Ovary (tissue), 9 donors: ENCODE data around the gene IQSEC1. TPM values are rescaled to one million over a fixed set of nuclear protein-coding genes. Genes with fewer than 3 reads are reported as not detected.

Source experiments
- DNase-seq, 5 donors: peaks; one replicate each; pipeline ENCODE4 v3.0.0-alpha.2; 2019 to 2020
- H3K27ac ChIP-seq, 2 donors: fragments of 200-600 bp; one replicate each; pipeline versions ENCODE4 v1.5.1 to v1.8.0; 2019 to 2022
- H3K27me3 ChIP-seq: fragments of 200-600 bp; one replicate; pipeline ENCODE4 v1.8.0; 2022
- H3K36me3 ChIP-seq: fragments of 200-600 bp; sonication (generic); one replicate; pipeline ENCODE4 v1.5.1; 2019
- H3K4me1 ChIP-seq: one replicate; pipeline ENCODE4 v1.8.1; 2013; ENCODE audit warnings: mild to moderate bottlenecking, moderate library complexity; ENCODE audit not compliant: insufficient read depth
- H3K4me3 ChIP-seq: fragments of 200-600 bp; sonication (generic); one replicate; pipeline ENCODE4 v1.5.1; 2017
- H3K9me3 ChIP-seq, 2 donors: fragments of 200-600 bp in 1 of 2; sonication (generic) in 1 of 2; one replicate each; pipeline versions ENCODE4 v1.5.1 to v1.8.1; 2013 to 2019; ENCODE audit warnings: mild to moderate bottlenecking in 1 of 2, moderate library complexity in 1 of 2
- CTCF ChIP-seq, 3 donors: fragments of 450-650 bp in 2 of 3; fragments of 200-600 bp in 1 of 3; IDR thresholded peaks; one replicate each; pipeline versions ENCODE4 v1.5.1 to v1.8.0; 2016 to 2022; ENCODE audit warnings: antibody characterized with exemption in 3 of 3, mild to moderate bottlenecking in 1 of 3
- EP300 ChIP-seq: sonication (generic); formaldehyde crosslinking; IDR thresholded peaks from one replicate; pipeline ENCODE4 v1.6.1; 2017; ENCODE audit warnings: antibody characterized with exemption
- POLR2A ChIP-seq: fragments of 450-650 bp; IDR thresholded peaks from one replicate; pipeline ENCODE4 v1.6.1; 2017; ENCODE audit warnings: antibody characterized with exemption, mild to moderate bottlenecking, moderate library complexity
- WGBS, 3 donors: extraction: QIAGEN DNeasy Blood & Tissue Kit in 1 of 3; methylation state at CpG; one replicate each; pipeline versions ENCODE4 v1.1.5 to v1.1.7; 2013 to 2017; 5-methylcytosine and 5-hydroxymethylcytosine counted together
- intact Hi-C, 4 donors: fragments of 100-400 bp; cut with DNase I; formaldehyde crosslinking; loops; one replicate each; pipeline versions ENCODE4 v1.11.0 to v1.15.1; 2022 to 2023
- polyA plus RNA-seq, 2 donors: library from polyadenylated mRNA; stranded (reverse); fragments of 200-250 nt in 1 of 2; fragments of 350-450 nt in 1 of 2; fragmentation: Illumina TruSeq in 1 of 2; extraction: RNeasy Lipid Tissue Mini Kit (QIAGEN cat#74804) in 1 of 2; gene quantifications; one replicate each; pipeline ENCODE4 v1.2.3, GENCODE V29; 2013 to 2014
- total RNA-seq, 7 donors: library from RNA; depleted of rRNA in 2 of 7; stranded (reverse); fragments of >200 nt in 2 of 7; fragmentation: NEBNext Ultra II Directional in 3 of 7; extraction: Animal tissue kit (Norgen Biotek cat#: 25700) in 3 of 7; gene quantifications; one replicate each; pipeline versions ENCODE4 v1.1.0 to v1.2.4, GENCODE V29; 2016 to 2023
- donor health status: DM: no; HTN: no; CAD: no; lungs with moderate emphysema.
- donor health status: DM: no; HTN: no; CAD: no.
- donor health status: Bipolar disorder and iron deficiency.
- donor health status: DM: yes; HTN: yes; CAD: no.
- donor health status: DM: no; HTN: no; CAD: no.
- donor health status: DM: yes; HTN: yes; CAD: no.

The IQSEC1 gene
- total and polyA plus RNA-seq, 9 donors: 20.9 to 55.4 (median 45.1) TPM

- no peak overlapping the region for H3K27ac ChIP-seq
- intact Hi-C loops: no loop called here
- H3K27me3 ChIP-seq: no peaks in the 10 kb centered on the region
- H3K4me3 ChIP-seq: no peak overlapping the region
- no peaks in the 10 kb centered on the region for H3K9me3 ChIP-seq
- peak in 1 of 5 donors; percentile 7 for DNase-seq
- H3K4me1 ChIP-seq: no peaks in the 10 kb centered on the region
- H3K36me3 ChIP-seq: no peaks in the 10 kb centered on the region
- 83 to 93% (median 88%) methylated on average over 7 of the region's 7 CpGs for WGBS, 3 donors
- TF ChIP-seq CTCF (IDR thresholded peaks at IDR 0.05) (no peak), POLR2A (no peak), EP300 (no peak)
These were observed 60.1 kb downstream of the IQSEC1 start for GRCh38 chr3:13013151-13013561.

- Histone ChIP-seq H3K4me1 (no peaks in the 10 kb centered on the region), H3K9me3 (no peaks in the 10 kb centered on the region), H3K36me3 (no peaks in the 10 kb centered on the region), H3K27me3 (no peaks in the 10 kb centered on the region), H3K27ac (no peak overlapping the region), H3K4me3 (no peak overlapping the region)
- WGBS, 3 donors: 74 to 90% (median 87%) methylated on average over 5 of the region's 5 CpGs
- intact Hi-C loops: no loop called here
- TF ChIP-seq CTCF (IDR thresholded peaks at IDR 0.05): no peak
- TF ChIP-seq EP300: no peak
- no peak for TF ChIP-seq POLR2A
- DNase-seq: peak in 1 of 5 donors; percentile 37
These were observed 61.0 kb downstream of the IQSEC1 start for GRCh38 chr3:13012221-13012691.

- Histone ChIP-seq H3K27me3 (no peaks in the 10 kb centered on the region), H3K27ac (no peak overlapping the region), H3K4me3 (no peak overlapping the region), H3K4me1 (no peaks in the 10 kb centered on the region), H3K36me3 (no peaks in the 10 kb centered on the region), H3K9me3 (no peaks in the 10 kb centered on the region)
- intact Hi-C loops: no loop called here
- 77 to 85% (median 84%) methylated on average over 11 of the region's 11 CpGs for WGBS, 3 donors
- TF ChIP-seq CTCF (IDR thresholded peaks at IDR 0.05) (no peak), EP300 (no peak), POLR2A (no peak)
- no peak for DNase-seq
These were observed 61.5 kb downstream of the IQSEC1 start for GRCh38 chr3:13011573-13012220.

- no peaks in the 10 kb centered on the region for H3K9me3 ChIP-seq
- 86 to 92% (median 88%) methylated on average over 4 of the region's 4 CpGs for WGBS, 3 donors
- no peak overlapping the region for H3K27ac ChIP-seq
- DNase-seq: no peak
- H3K27me3 ChIP-seq: no peaks in the 10 kb centered on the region
- H3K4me1 ChIP-seq: no peaks in the 10 kb centered on the region
- intact Hi-C loops: no loop called here
- H3K36me3 ChIP-seq: no peaks in the 10 kb centered on the region
- no peak for TF ChIP-seq EP300
- TF ChIP-seq POLR2A: no peak
- TF ChIP-seq CTCF (IDR thresholded peaks at IDR 0.05): no peak
- no peak overlapping the region for H3K4me3 ChIP-seq
These were observed 62.3 kb downstream of the IQSEC1 start for GRCh38 chr3:13010780-13011572.
